A673 (cell line): ENCODE measurements around the gene ASPM.

ENCODE experiments used
- CTCF ChIP-seq: fragments of 300-800, 200-600 bp; sonication (generic); conservative IDR thresholded peaks from 2 replicates; pipeline ENCODE4 v1.5.1; 2017; ENCODE audit warnings: low read depth, mild to moderate bottlenecking, antibody characterized with exemption, low read length, moderate library complexity, mixed read lengths
- EZH2 ChIP-seq: fragments of 200-600 bp; sonication (generic); IDR thresholded peaks from 2 replicates; pipeline ENCODE4 v1.6.1; 2017; ENCODE audit warnings: borderline replicate concordance, low read depth, mild to moderate bottlenecking, mixed read lengths, antibody characterized with exemption, low read length; ENCODE audit not compliant: poor library complexity, severe bottlenecking

- no peak for TF ChIP-seq CTCF
- no peak for TF ChIP-seq EZH2
Observed at GRCh38 chr1:197184190-197184589, 37.7 kb upstream of the ASPM start.
